GM21360 (cell line): ENCODE data around the gene DDX27.

Experiments
- ATAC-seq: cut with Tn5 transposase; IDR thresholded peaks from one replicate; pipeline ENCODE4 v1.9.1; 2021; ENCODE audit warnings: mild to moderate bottlenecking, moderate library complexity; ENCODE audit not compliant: unreplicated experiment

DDX27 gene

GRCh38 chr20:49276961-49277785 is 58.0 kb downstream of the DDX27 start:
- ATAC-seq, result no peak

DNA sequence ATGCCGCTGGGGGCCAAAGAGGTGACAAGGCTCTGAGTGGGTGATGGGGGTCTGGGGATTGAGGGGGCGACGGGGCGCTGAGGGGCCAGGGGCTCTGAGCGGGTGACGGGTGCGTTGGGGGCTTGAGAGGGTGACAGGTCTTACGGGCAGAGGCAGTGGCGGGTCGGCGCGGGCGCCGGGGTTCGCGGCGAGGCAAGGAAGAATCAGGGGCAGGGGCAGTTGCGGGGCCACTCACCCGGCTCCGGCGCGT is 58.5 kb downstream of the DDX27 start:
- ATAC-seq, result no peak

DNA sequence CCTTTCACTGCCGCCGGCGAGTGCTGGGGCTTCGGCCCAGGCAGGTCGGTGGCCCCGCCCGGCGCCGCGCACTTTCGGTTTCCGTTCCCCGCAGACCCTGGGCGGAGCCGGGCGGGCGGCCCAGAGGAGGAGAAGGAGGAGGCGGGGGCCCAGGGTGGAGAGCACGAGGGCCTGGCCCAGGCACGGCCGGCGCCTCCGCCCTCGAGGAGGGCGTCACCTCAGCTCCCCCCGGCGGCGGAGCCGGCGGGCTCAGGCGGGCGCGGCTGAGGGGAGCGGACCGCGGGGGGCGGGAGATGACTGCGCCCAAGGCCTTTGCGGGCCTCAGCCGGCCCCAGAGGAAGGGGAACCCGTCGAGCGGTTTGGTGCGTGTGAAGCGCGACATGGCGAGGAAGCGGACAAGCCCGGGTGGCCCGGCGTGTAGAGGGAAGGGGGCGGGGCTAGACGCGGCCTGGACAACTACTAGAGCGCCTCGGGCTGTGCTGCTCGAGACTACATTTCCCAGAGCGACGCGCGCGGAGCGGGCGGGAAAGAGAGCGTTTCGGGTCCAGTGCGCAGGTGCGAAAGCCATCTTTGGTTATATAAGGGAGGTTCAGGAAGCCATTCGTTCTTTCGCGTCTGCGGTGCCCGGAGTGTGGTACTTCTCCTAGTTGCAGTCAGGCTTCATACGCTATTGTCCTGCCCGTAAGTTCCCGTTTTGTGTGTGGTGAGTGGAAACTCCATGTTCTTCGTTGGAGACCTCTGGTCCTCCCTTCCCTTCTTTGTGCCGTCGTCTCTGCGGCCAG is 59.0 kb downstream of the DDX27 start, which contains the start of gene ZNFX1:
TSS of gene ZNFX1 (minus strand) at position 22 of the 782 bp plus-strand sequence. CDS start 2,218 bp downstream, outside the sequence.
- ATAC-seq, result peak; percentile 79

- ATAC-seq, result no peak
These were observed 59.8 kb downstream of the DDX27 start for GRCh38 chr20:49278818-49279676.

DNA sequence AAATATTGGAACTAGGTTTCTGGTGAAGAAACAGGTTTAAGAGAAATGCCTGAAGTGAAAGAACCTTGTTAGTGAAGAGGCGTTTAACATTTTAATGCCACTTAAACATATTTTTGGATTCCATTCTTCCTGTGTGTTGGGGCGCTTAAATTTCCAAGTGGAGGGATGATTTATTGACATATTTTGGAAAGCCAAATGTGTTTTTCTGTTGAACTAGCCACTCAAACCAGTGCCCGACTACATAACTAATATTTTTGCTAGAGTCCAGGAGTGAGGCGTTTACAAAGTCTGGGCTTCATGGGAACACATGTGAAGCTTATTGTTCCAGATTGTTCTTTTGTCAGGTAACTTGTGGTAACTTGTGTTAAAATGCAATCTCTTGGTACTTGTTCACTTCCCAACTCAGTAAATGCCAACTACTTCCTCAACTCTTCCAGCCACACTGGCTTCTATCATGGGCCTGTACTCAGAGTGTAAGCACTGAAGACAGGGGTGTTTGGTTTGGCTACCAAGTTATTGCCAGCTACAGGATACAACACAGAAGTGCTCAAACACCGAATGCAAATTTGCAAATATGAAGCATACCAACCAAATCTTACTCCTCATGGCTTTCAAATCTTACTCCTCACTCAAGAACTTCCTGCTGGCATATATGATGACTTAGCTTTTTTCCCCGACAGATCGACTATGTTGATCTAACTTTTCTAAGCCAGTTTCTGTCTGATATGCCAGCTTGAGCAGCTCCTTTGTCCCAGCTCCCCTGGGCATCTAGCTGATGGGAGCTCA is 60.7 kb downstream of the DDX27 start:
- ATAC-seq, result no peak

- no peak for ATAC-seq
These were observed 61.3 kb downstream of the DDX27 start for GRCh38 chr20:49280463-49281058.

GRCh38 chr20:49281059-49281912 is 62.1 kb downstream of the DDX27 start:
- ATAC-seq, result no peak

DNA sequence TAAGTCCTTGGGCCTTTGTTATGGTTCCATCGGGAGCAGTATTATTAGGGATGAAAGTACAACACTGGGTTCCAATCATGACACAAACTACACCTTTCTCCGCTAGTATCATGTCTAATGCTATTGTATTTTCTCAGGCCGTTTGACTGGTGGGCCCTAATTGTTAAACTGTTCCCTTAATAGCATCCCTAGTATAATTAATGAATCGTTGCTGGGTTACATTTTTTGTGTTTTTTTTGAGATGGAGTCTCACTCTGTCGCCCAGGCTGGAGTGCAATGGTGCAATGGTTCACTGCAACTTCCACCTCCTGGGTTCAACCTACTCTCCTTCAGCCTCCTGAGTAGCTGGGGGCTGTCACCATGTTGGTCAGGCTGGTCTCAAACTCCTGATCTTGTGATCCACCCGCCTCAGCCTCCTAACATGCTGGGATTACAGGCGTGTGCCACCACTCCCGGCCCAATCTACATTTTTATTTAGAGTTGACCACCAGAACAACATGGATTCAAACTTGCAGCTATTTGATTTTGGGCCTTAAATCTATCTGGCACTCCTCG is 62.8 kb downstream of the DDX27 start:
- no peak for ATAC-seq

GRCh38 chr20:49282584-49283171 is 63.5 kb downstream of the DDX27 start:
- ATAC-seq, result no peak

DNA sequence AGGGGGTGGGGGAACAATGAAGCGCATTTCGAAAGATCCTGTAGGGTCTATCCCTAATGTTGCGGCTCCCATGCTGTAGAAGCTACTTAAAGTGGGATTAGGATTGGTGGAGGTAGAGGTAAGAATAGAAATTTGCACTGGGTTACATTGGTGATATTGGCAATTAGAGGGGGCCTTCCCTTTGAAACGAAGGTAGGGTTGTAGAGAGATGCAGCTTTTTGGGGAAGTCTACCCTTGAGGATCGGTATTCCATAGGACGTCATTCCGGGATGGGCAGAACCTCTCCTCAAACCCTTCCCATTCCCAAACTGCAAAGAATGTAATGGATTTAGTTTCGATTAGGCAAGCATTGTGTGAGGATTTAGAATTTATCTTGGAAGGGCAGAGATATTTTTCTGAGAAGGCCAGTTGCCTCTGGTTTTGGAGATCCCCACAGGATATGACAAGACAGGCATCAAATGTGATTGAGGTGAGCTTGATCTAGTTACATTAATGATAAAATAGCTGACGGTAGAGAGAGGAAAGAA is 64.0 kb downstream of the DDX27 start:
- no peak for ATAC-seq

GRCh38 chr20:49283703-49284625 is 64.7 kb downstream of the DDX27 start:
- no peak for ATAC-seq

GRCh38 chr20:49284818-49285217 is 65.6 kb downstream of the DDX27 start:
- ATAC-seq, result no peak

GRCh38 chr20:49285233-49285668 is 66.0 kb downstream of the DDX27 start:
- ATAC-seq, result no peak

- ATAC-seq, result no peak
These were observed 66.7 kb downstream of the DDX27 start for GRCh38 chr20:49285813-49286494.

DNA sequence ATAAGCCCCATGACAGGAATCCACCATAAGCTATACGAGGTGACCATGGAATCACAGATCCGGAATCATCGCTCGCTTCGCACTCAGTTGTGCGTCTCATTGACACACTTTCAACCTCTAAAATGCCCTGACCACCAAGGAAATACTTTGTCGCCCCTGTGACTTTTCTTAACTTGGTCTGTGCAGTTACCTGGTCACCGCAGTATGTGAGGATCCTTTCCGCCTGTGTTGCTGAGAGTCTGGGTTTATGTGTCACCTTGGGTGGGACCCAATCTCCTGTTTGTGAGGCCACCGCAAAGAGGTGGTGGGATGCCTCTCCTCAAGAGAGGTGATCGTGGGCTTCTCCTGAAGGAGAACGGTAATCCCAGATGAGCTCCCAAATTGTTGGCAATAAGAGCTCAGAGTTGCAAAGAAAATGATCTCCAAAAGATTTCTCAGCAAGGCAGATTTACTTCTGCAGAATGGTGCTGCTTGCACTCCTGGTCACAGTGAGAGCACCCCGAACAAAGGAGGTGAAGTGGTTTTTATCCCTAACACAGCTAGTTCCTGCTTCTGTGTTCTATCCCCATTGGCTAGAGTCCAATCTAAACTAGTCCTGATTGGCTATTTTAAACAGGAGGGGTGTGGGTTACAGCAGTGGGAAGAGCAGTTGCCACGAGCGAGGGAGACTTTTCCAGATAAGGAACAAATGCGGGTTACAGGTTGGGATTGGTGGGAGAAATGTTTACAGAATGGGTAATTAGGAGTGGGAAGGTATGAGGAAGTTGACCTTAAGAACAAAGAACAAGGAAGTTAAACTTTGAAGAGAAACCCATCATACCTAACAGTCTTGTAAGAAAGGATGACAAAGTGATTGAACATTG is 67.7 kb downstream of the DDX27 start:
- no peak for ATAC-seq
